HEK293 (cell line): ENCODE data around the gene LITAFD.

ENCODE experiments used
- GLI4 ChIP-seq: fragments of 450-650 bp; formaldehyde crosslinking; IDR thresholded peaks from 2 replicates; pipeline ENCODE4 v1.5.1; 2016; ENCODE audit warnings: missing biosample characterization, missing genetic modification characterization
- GLIS1 ChIP-seq: fragments of 450-650 bp; formaldehyde crosslinking; IDR thresholded peaks from 2 replicates; pipeline ENCODE4 v1.5.1; 2016; ENCODE audit warnings: missing biosample characterization, missing genetic modification characterization
- MYNN ChIP-seq: fragments of 450-650 bp; formaldehyde crosslinking; IDR thresholded peaks from 2 replicates; pipeline ENCODE4 v1.5.1; 2016; ENCODE audit warnings: missing biosample characterization, missing genetic modification characterization, borderline replicate concordance
- SP3 ChIP-seq: fragments of 450-650 bp; formaldehyde crosslinking; IDR thresholded peaks from 2 replicates; pipeline ENCODE4 v1.5.1; 2016; ENCODE audit warnings: missing biosample characterization, missing genetic modification characterization
- ZNF354C ChIP-seq: fragments of 450-650 bp; formaldehyde crosslinking; IDR thresholded peaks from 2 replicates; pipeline ENCODE4 v1.5.1; 2016; ENCODE audit warnings: missing biosample characterization, missing genetic modification characterization, low read depth, borderline replicate concordance
- ZNF529 ChIP-seq: fragments of 450-650 bp; formaldehyde crosslinking; IDR thresholded peaks from 2 replicates; pipeline ENCODE4 v1.5.1; 2017; ENCODE audit warnings: missing genetic modification characterization, missing biosample characterization; ENCODE audit not compliant: insufficient replicate concordance
- ZNF707 ChIP-seq: fragments of 450-650 bp; formaldehyde crosslinking; IDR thresholded peaks from 2 replicates; pipeline ENCODE4 v1.5.1; 2016; ENCODE audit warnings: missing biosample characterization, missing genetic modification characterization
- TF ChIP-seq, protein P1 (sequence below): fragments of 450-650 bp; formaldehyde crosslinking; IDR thresholded peaks from 2 replicates; pipeline ENCODE4 v1.5.1; 2016; ENCODE audit warnings: missing biosample characterization, missing genetic modification characterization
- TF ChIP-seq, protein P2 (sequence below): fragments of 450-650 bp; formaldehyde crosslinking; IDR thresholded peaks from 2 replicates; pipeline ENCODE4 v1.5.1; 2016; ENCODE audit warnings: missing biosample characterization, missing genetic modification characterization
- TF ChIP-seq, protein P3 (sequence below): fragments of 450-650 bp; formaldehyde crosslinking; optimal IDR thresholded peaks from 2 replicates; pipeline ENCODE3; 2016; ENCODE audit warnings: missing biosample characterization, mild to moderate bottlenecking, missing genetic modification characterization

- no peak for TF ChIP-seq GLI4 (tag by site-specific recombination)
- TF ChIP-seq, protein P1, sequence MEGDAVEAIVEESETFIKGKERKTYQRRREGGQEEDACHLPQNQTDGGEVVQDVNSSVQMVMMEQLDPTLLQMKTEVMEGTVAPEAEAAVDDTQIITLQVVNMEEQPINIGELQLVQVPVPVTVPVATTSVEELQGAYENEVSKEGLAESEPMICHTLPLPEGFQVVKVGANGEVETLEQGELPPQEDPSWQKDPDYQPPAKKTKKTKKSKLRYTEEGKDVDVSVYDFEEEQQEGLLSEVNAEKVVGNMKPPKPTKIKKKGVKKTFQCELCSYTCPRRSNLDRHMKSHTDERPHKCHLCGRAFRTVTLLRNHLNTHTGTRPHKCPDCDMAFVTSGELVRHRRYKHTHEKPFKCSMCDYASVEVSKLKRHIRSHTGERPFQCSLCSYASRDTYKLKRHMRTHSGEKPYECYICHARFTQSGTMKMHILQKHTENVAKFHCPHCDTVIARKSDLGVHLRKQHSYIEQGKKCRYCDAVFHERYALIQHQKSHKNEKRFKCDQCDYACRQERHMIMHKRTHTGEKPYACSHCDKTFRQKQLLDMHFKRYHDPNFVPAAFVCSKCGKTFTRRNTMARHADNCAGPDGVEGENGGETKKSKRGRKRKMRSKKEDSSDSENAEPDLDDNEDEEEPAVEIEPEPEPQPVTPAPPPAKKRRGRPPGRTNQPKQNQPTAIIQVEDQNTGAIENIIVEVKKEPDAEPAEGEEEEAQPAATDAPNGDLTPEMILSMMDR (tag by site-specific recombination) = no peak
- no peak for TF ChIP-seq ZNF354C (tag by site-specific recombination)
- TF ChIP-seq MYNN (tag by site-specific recombination) = no peak
- TF ChIP-seq, protein P2, sequence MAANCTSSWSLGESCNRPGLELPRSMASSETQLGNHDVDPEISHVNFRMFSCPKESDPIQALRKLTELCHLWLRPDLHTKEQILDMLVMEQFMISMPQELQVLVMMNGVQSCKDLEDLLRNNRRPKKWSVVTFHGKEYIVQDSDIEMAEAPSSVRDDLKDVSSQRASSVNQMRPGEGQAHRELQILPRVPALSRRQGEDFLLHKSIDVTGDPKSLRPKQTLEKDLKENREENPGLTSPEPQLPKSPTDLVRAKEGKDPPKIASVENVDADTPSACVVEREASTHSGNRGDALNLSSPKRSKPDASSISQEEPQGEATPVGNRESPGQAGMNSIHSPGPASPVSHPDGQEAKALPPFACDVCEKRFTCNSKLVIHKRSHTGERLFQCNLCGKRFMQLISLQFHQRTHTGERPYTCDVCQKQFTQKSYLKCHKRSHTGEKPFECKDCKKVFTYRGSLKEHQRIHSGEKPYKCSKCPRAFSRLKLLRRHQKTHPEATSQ (tag by site-specific recombination) = no peak
- no peak for TF ChIP-seq GLIS1 (tag by site-specific recombination)
- TF ChIP-seq, protein P3, sequence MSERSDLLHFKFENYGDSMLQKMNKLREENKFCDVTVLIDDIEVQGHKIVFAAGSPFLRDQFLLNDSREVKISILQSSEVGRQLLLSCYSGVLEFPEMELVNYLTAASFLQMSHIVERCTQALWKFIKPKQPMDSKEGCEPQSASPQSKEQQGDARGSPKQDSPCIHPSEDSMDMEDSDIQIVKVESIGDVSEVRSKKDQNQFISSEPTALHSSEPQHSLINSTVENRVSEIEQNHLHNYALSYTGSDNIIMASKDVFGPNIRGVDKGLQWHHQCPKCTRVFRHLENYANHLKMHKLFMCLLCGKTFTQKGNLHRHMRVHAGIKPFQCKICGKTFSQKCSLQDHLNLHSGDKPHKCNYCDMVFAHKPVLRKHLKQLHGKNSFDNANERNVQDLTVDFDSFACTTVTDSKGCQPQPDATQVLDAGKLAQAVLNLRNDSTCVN (tag by site-specific recombination) = no peak
- TF ChIP-seq ZNF707 (tag by site-specific recombination) = no peak
- TF ChIP-seq SP3 (tag by site-specific recombination) = no peak
- no peak for TF ChIP-seq ZNF529 (tag by site-specific recombination)
Observed at GRCh38 chr16:8847145-8847544, 35.0 kb upstream of the LITAFD start.
